Hippocampal formation (tissue), 2 donors: ENCODE data around the gene HVCN1.
"Not testable (repeated sequence)": the region's sequence is repeated elsewhere in the genome, so short reads cannot be mapped to it uniquely, and the experiment has no call there.

ENCODE experiments used
- DNase-seq, 2 donors: peaks; one replicate each; lab custom pipeline; 2025; lab: John Stamatoyannopoulos, UW

The HVCN1 gene, protein sequence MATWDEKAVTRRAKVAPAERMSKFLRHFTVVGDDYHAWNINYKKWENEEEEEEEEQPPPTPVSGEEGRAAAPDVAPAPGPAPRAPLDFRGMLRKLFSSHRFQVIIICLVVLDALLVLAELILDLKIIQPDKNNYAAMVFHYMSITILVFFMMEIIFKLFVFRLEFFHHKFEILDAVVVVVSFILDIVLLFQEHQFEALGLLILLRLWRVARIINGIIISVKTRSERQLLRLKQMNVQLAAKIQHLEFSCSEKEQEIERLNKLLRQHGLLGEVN

GRCh38 chr12:110688446-110689280 is at the start of gene HVCN1:
Gene HVCN1, minus strand, starts transcription at chr12:110689115. Its CDS starts 5,870 bp downstream, at chr12:110683245.
- DNase-seq: no peak

DNA sequence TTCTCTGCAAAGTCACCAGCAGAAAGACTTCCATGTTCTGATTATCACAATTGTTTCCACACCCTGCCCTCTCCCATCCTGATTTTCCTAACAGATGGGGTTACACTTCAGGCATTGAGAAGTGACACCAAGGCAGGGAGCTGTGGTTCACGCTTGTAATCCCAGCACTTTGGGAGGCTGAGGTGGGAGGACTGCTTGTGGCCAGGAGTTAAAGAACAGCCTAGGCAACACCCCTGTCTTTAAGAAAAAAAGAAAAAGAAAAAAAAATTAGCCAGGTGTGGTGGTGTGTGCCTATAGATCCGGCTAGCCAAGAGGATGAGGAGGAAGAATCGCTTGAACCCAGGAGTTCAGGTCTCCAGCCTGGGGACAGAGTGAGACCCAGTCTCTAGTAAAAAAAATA is 48.6 kb upstream of the HVCN1 start:
- no peak for DNase-seq

- not testable (repeated sequence) for DNase-seq
These were observed 48.1 kb upstream of the HVCN1 start for GRCh38 chr12:110737016-110737415.

DNA sequence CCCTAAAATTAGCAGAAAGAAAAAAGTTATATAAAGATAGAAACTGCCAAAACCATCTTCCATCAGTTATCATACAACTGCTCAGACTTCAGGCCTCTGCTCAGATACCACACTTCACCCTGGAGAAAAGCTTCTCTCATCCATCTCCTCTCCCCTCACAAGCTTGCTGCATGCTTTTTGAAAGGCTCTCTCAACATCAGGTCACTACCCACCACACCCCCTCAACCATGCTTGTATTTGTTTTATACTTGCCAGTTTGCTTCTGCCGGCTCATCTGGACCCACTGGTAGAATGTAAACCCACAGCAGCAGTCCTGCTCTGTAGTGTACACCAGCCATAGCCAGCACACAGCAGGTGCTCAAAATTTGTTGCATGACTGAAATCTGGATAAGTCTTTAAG is 45.0 kb upstream of the HVCN1 start:
- no peak for DNase-seq

GRCh38 chr12:110733089-110733715 is 44.3 kb upstream of the HVCN1 start:
- no peak for DNase-seq

- no peak for DNase-seq
These were observed 43.7 kb upstream of the HVCN1 start for GRCh38 chr12:110732572-110732971.

DNA sequence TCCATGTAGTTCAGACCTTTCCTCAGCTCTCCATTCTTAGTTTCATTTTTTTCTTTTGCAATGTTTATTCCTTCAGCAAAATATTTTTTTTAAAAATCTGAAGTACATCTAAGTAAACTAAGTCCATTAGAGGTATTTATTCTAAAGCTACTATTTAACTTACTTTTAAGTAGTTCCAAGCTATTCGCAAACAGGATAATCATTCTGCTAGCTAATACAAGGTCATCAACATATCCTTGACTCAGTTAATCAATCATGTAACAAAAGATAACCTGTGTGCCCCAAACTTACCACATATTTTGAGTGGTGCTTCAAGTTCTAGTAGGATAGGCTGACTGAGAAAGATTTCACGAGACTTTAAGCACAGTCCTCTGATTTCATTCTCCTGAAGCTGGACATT is 42.6 kb upstream of the HVCN1 start:
- no peak for DNase-seq

DNA sequence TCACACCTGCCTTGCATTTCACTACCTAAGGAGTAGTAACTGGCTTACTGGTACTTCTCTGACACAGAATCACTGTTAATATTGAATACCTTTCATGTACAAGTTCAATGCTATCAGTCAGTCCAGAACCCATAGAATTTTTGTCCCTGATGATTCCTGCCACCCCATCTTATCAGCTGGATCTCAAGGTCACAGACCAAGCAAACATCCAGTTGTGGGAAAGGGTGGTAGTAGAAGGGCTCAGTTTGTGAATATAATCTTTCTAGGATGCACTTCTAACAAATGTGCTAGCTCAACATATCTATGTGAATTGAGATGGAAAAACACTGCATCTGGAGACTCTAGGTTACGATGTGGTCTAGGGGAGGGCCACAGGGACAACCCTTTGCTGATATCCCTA is 39.7 kb upstream of the HVCN1 start:
- DNase-seq: no peak

DNA sequence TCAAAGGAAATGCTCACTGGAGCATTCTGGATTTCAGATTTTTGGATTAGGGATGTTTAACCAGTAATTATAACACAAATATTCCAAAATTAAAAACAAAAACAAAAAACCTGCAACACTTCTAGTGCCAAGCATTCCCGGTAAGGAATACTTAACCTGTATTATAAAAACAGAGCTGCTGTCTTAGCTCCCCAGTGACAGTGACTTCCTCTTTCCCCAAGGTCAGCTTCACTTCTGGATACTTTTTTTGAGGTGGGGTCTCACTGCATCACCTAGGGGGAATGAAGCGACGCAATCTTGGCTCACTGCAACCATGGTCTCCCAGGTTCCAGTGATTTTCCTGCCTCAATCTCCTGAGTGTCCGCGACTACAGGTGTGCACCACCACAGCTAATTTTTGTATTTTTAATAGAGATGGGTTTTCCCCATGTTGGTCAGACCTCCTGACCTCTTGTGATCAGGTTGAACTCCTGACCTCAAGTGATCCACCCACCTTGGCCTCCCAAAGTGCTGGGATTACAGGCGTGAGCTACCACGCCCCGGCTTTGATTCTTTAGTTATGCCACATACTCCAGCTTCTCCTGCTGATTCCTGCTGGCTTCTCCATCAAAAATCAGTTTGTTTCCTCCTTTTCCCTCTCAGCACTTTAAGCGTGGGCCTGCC is 37.9 kb upstream of the HVCN1 start:
- no peak for DNase-seq

GRCh38 chr12:110726028-110726427 is 37.1 kb upstream of the HVCN1 start:
- DNase-seq: no peak

DNA sequence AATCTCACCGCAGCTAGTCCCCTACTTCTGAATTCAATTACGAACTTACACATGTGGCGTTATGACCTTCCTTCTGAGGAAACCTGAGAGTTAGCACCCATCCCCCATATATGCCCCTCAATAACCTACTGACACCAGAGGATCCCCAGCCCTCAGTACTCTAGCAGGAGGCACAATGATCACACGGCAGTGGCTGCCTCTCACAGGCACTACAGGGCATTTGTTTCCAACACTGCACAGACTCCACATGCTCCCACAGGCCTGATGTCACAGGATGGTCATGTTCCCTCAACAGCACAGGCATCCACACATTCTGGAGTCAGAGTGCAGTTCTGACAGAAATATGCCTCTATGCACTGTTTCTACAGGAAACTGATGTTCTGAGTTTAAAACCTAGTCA is 36.4 kb upstream of the HVCN1 start:
- DNase-seq: no peak

GRCh38 chr12:110722892-110723291 is 34.0 kb upstream of the HVCN1 start:
- not testable (repeated sequence) for DNase-seq

GRCh38 chr12:110721570-110721969 is 32.7 kb upstream of the HVCN1 start:
- DNase-seq: no peak

GRCh38 chr12:110720516-110720915 is 31.6 kb upstream of the HVCN1 start:
- DNase-seq: no peak

DNA sequence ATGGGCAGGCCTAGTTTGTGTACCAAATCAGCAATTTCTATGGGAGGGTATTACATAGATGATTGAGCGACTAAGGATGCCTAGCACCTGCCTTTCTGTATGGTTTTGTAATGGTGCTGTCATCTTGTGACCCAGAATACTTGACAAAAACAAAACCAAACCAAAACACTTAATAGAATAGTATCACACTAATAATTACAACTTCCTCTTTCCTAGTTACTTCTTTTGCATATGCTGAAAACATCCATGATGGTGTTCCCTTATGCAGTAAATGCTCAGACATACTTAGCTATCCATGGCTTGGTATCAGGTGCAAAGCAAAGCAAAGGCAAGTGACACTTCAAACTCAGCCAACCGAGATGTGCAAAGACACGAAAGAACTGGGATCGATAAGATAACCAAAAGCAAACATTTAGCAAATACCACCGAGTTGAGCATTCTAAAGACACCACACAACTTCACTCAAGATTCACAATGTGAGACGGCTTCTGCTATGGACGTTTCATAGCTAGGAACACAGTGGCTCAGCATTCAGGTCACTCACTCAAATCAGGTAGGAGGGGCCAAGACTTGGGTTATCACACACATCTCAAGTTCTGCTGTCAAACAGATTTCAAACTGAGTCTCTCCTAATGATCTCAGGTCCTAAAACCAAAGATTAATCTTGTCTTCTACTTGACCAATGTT is 29.4 kb upstream of the HVCN1 start:
- DNase-seq: no peak

DNA sequence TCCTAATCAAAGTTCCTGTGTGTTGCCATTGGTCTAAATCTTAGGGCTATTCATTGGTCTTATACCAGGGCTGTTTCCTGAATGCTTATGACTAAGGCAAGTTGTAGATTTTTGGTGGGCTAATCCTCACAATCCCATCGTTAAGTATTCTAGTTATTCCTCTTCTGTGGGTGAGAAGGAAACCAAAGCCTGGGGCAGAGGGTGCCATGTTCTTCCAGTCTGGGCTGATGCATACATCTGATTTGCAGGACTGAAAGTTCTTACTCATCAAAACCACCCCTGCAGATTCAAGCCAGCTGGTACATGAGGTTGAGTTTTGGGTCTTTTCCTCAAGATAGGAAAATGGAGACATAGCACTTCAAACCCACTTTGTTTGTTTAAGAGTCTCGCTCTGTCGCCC is 28.1 kb upstream of the HVCN1 start:
- no peak for DNase-seq

GRCh38 chr12:110708917-110709316 is 20.0 kb upstream of the HVCN1 start:
- DNase-seq: no peak

- no peak for DNase-seq
These were observed 16.4 kb upstream of the HVCN1 start for GRCh38 chr12:110705309-110705708.

GRCh38 chr12:110704750-110705149 is 15.8 kb upstream of the HVCN1 start:
- DNase-seq: no peak

DNA sequence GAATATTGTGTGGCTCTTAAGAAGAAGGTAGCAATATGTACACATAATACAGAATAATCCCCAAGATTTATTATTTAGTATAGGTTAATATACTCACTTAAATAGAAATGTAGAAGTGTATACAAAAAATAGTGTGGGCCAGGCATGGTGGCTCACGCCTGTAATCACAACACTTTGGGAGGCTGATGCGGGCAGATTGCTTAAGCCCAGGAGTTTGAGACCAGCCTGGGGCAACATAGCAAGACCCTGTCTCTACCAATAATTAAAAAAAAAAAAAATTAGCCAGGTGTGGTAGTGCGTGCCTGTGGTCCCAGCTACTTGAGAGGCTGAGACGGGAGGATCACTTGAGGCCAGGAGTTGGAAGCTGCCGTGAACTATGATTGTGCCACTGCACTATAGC is 15.3 kb upstream of the HVCN1 start:
- no peak for DNase-seq

- DNase-seq: no peak
These were observed 13.2 kb upstream of the HVCN1 start for GRCh38 chr12:110702081-110702480.
